NCI-H2196 treated with DMSO at 0.1 percent for 48 hours (cell line): ENCODE data around the gene MAST1.

Experiments used
- DNase-seq: peaks from one replicate; lab custom pipeline; 2025; ENCODE audit not compliant: unreplicated experiment; lab: John Stamatoyannopoulos, UW

The MAST1 gene

DNA sequence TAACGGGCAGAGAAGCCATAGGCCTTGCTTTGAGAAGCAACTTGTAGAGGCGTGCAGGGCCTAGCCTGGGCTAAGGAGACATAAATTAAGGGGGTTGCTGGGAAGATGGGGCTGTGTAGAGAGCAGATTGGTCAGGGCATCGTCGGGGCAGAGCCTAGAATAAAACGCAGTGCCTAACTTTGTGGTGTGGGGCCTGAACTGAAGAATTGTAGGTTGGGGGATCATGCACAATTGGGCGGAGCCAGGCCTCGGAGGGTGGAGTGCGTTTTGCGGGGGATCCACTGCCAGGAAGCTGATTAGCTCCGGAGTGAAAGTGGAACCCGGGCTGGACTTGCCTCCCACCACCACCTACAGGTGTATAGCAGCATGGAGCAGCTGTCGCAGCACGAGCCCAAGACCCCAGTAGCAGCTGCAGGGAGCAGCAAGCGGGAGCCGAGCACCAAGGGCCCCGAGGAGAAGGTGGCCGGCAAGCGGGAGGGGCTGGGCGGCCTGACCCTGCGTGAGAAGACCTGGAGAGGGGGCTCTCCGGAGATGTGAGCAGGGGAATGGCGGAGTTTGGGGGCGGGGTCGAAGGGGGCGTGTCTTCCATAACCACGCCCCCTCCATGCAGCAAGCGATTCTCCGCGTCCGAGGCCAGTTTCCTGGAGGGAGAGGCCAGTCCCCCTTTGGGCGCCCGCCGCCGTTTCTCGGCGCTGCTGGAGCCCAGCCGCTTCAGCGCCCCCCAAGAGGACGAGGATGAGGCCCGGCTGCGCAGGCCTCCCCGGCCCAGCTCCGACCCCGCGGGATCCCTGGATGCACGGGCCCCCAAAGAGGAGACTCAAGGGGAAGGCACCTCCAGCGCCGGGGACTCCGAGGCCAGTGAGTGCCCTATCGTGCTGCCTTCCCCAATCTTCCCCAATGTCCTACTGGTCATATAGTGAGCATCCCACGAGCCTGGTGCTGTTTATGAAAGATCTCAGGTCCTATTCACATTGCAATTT is 29.1 kb downstream of the MAST1 start:
- DNase-seq: peak; percentile 85

DNA sequence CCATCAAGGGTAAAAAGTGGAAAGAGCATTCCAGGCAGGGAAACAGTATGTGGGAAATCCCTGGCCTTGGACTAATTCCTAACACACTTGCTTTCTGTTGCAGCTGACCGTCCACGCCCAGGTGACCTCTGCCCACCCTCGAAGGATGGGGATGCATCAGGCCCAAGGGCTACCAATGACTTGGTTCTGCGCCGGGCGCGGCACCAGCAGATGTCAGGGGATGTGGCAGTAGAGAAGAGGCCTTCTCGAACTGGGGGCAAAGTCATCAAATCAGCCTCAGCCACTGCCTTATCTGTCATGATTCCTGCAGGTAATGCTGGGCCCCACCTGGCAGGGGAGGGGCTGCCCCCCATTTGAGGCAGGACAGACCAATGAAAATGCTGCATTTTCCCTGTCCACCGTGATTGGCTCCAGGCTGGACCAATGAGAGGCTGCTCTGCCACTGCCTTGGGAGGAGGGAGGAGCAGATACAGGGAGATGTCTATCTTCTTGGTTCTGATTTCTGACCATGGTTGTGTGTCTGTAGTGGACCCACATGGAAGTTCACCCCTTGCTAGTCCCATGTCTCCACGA is 30.3 kb downstream of the MAST1 start:
- DNase-seq: no peak

DNA sequence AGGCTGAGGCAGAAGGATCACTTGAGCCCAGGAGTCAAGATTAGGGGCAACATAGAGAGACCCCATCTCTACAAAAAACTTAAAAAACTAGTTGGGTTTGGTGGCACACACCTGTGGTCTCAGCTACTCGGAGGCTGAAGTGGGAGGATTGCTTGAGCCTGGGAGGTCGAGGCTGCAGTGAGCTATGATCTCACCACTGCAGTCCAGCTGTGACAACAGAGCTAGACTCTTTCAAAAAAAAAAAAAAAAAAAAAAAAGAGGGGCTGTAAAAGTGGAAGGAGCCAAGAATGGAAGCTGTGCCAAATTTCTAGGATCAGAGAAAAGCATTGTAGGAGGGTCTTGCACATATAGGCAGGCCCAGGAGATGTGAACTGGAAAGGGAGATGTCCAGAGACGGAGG is 33.4 kb downstream of the MAST1 start:
- no peak for DNase-seq

DNA sequence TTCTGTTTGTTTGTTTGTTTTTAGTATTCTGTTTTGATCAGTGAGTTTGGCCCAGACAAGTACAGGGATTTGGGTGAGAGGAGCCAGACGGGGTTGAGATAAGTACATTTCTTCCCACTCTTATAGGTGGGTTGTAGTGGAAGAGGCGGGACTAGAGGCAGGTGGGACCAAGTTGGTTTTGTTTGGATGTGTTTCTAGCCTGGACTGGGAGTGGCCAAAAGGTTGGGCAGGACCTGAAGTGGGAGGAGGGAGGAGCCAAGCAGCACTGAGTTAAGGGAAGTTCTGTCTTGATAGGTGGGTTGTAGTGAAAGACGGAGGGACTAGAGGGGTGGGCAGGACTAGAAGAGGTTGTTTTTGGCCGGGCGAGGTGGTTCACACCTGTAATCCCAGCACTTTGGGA is 33.9 kb downstream of the MAST1 start:
- DNase-seq: no peak

DNA sequence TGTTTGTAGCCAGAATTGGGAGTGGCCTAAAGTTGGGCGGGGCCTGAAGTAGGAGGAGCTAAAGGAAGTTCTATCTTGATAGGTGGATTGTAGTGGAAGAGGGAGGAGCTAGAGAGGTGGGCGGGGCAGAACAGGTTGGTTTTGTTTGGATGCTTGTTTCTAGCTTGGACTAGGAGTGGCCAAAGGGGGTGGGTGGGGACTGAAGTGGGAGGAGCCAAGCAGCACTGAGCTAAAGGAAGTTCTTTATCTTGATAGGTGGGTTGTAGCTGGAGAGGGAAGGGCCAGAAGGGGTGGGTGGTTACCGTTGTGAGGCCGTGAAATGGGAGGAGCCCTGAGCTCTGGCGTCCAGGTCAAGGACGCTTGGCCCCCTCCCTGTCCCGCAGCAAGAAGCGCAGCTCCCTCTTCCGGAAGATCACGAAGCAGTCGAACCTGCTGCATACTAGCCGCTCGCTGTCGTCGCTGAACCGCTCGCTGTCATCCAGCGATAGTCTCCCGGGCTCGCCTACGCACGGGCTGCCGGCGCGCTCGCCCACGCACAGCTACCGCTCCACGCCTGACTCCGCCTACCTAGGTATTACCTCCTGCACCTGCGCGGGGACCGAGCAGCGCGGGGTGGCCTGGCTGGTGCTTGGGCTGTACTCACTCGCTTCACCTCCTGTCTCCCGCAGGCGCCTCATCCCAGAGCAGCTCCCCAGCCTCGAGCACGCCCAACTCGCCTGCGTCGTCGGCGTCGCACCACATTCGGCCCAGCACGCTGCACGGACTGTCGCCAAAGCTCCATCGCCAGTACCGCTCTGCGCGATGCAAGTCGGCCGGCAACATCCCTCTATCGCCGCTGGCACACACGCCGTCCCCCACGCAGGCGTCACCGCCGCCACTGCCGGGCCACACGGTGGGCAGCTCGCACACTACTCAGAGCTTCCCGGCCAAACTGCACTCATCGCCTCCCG is 34.9 kb downstream of the MAST1 start:
- DNase-seq: no peak

DNA sequence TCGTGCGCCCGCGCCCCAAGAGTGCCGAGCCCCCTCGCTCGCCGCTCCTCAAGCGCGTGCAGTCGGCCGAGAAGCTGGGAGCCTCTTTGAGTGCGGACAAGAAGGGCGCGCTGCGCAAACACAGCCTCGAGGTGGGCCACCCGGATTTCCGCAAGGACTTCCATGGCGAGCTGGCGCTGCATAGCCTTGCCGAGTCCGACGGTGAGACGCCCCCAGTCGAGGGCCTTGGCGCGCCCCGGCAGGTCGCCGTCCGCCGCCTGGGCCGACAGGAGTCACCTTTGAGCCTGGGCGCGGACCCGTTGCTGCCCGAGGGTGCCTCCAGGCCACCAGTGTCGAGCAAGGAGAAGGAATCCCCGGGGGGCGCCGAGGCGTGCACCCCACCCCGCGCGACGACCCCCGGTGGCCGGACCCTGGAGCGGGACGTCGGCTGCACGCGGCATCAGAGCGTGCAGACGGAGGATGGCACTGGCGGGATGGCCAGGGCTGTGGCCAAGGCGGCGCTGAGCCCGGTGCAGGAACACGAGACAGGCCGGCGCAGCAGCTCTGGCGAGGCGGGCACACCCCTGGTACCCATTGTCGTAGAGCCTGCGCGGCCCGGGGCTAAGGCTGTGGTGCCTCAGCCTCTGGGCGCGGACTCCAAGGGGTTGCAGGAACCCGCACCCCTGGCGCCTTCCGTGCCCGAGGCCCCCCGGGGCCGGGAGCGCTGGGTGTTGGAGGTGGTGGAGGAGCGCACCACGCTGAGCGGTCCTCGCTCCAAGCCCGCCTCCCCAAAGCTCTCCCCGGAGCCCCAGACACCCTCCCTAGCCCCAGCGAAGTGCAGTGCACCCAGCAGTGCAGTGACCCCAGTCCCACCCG is 35.8 kb downstream of the MAST1 start:
- no peak for DNase-seq

DNA sequence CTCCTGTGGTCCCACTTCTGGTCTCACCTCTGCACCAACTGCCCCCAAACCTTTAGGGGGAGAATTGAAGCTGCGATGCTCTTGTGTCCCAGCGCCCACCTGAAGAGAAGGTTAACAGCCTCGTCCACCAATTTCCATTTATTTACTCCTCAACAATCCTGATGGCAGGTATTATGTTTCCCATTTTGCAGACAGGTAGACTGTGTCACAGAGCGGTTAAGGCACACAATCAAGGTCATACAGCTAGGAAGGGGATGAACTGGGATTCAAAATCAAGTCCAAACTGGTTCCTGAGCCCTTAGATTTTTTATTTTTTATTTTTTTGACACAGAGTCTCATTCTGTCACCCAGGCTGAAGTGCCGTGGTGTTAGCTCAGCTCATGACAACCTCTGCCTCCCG is 36.8 kb downstream of the MAST1 start:
- DNase-seq: no peak

DNA sequence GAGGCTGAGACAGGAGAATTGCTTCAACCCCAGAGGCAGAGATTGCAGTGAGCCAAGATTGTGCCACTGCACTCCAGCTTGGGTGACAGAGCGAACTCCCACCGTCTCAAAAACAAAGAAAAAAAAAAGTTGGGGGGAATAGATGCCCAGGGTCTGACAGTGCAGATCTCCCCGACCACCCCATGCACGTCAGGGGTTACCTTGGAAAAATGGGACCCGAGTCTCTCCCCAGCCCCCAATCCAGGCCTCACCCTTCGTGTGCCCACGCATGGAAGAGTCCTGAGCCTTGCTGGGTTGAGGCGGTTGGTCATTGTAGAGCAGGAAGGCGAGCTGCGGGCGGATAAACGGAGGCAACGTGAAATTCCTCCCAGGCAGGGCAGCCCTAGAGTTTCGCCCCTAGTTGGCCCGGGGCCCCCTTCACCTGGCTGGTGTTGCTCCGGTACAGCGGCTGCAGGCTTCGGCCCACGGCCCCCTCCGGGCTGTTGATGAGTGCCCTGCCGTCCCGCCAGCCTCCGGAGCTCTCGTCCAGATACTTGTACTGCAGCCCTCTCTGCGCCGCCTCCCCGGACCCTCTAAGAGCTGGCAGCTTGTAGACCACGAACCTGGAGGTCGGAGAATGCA is 42.3 kb downstream of the MAST1 start:
- no peak for DNase-seq

DNA sequence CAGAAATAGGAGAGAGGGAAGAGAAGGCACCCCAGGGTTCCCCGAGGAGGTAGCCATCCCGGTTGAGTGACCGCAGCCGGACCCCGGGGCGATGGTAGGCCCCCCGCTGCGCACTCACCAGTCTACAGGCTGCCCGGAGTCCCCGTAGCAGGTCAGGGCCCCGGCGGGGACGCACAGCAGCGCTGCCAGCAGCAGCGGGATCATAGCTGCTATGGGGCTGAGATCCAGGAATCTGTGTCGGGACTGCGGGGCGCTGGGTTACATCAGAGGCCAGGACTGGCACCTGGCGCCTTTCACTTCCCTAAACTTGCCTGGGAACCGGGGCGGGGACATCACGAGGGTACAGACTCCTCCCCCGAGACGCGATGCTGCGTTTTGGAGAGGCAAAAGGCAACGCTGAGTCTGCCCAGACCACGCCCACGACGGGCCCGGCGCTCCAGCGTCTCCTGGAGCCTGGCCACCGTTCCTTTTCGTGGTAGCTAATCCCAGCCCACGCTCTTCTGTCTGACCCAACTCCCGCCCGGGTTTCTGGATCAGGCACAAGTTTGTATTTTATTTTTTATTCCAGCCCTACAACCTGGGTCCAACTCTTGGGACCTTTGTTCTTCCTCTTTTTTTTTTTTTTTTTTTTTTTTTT is 43.0 kb downstream of the MAST1 start, which contains the start of gene DNASE2:
DNASE2 (minus strand) TSS at position 278 of the 637 bp plus-strand sequence; CDS start at position 204, 74 bp downstream.
- DNase-seq: peak; percentile 92

DNA sequence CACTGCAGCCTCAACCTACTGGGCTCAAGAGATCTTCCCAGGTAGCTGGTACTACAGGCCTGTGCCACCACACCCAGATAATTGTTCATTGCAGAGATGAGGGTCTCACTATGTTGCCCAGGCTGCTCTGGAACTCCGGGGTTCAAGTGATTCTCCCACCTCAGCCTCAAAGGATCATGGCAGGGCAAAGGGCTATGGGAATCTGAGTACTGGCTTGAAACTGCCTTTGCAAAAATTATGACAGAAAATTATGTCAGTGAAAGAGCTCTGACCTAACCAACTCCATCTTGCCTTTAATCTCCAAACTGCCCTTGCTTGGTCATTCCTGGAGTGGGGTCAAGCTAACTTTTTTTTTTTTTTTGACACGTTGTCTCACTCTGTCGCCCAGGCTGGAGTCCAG is 44.3 kb downstream of the MAST1 start:
- DNase-seq: no peak

DNA sequence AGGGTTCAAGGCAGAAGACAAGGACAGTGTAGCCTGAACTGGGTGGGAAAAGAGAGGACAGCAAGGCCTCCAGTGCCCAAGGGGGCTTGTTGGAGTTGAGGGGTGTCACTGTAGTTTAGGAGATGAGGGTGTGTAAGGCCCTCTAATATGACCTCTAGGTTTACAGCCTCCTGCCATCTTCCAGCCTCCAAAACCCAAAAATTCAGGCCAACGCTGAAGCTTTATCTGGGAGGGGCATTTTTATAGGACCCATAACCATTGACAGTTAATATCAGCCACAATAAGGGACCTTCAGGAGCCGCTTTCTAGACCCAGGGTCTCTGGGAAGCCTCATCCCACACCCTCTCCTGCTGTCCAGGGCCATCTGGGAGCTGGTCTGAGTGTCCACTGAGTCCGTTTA is 45.9 kb downstream of the MAST1 start:
- no peak for DNase-seq

DNA sequence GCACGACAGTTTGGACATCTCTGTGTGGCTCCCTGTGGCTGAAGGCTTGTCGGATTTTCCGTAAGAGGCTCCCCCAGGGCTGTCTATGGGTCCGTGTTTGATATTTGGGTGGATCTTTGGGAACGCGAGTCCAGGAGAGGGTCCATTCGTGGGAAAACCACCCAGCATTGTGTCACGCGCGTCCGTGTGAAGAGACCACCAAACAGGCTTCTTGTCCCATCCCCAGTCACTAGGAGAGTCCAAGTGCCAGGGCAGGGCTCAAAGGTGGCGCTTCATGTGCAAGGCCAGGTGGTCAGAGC is 46.3 kb downstream of the MAST1 start:
- DNase-seq: no peak

DNA sequence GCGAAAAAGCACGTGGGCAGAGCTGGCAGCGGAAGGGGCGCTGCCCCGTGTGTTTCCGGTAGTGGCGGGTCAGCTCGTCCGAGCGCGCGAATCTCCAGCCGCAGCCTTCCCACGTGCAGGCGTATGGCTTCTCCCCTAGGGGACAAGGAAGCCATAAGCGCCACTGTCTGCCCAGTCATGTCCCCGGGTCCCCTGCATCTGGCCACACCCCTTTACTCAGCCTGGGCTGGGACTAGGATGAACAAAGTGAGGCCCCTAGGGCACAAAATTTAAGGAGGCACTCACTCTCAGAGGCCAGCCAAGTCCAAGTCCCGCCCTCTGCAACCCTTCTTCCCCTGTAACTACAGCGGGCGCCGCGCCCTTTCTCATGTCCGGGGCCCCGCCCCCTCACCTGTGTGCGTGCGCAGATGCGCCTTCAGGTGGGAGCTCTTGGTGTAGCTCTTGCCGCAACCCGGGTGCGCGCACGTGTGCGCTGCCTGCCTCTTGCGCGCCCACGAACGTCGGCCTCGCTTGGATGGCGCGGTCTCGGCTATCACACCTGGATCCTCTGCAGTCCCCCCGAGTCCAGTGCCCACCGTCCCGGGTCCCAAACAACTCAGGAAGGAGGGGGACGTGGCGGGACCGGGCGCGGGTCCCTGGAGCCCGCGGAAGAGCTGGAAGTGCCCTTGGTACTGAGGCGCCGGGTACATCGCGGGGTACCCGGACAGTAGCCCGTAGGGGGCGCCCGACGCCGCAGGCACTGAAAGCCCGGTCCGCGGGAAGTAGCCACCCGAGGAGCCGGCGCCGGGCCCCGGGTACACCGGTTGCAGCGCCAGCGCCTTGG is 46.8 kb downstream of the MAST1 start:
- peak; percentile 82 for DNase-seq

DNA sequence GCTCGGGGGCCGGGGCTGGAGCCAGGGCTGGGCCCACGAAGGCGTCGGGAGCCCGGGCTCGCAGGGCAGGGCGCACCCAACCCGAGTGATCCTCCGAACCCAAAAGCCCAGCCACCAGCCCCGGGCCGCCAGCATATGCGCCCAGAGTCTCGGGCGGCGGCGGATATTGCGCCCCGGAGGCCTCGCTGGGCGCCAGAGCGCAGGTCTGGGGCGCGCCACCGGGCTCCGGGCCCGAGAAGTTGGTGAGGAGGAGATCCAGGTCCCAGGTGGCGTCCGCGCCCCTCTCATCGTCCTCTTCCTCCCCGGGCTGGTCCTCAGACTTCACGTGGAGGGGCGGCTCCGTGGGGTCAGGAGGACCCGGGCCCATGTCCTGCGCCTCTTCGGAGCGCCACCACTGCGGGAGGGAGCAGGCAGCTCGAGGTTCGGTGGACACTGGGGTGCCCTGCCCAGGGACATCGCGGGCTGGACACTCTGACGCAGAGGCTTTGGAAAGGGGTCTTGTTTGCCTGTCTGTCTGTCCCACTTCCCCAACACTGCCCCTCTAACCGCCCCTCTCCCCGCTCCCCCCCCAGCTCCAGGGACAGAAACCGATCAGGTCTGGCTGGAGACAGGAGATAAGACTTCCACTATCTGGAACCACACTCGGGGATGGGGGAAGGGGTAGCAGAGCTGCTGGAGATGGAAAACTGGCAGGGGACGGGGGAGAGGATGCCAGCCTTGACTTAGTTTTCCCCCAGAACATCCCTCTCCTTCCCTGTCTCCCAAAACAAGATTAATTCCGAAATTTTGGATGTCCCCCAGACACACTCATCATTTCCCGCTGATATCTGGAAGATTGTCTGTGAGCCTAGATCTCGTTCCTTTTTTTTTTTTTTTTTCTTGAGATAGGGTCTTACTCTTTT is 47.7 kb downstream of the MAST1 start:
- DNase-seq: no peak

DNA sequence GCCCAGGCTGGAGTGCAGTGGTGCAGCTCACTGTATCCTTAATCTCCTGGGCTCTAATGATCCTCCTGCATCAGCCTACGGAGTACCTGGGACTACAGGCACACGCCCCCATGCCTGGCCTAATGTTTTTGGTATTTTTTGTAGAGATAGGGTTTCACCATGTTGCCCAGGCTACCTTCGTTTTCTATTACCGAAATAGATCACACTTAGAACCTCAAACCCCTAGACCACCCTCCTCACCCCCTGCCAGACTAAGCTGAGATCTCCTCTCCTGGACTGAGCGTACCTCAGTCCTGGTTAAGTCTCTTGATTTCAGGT is 48.3 kb downstream of the MAST1 start:
- no peak for DNase-seq

DNA sequence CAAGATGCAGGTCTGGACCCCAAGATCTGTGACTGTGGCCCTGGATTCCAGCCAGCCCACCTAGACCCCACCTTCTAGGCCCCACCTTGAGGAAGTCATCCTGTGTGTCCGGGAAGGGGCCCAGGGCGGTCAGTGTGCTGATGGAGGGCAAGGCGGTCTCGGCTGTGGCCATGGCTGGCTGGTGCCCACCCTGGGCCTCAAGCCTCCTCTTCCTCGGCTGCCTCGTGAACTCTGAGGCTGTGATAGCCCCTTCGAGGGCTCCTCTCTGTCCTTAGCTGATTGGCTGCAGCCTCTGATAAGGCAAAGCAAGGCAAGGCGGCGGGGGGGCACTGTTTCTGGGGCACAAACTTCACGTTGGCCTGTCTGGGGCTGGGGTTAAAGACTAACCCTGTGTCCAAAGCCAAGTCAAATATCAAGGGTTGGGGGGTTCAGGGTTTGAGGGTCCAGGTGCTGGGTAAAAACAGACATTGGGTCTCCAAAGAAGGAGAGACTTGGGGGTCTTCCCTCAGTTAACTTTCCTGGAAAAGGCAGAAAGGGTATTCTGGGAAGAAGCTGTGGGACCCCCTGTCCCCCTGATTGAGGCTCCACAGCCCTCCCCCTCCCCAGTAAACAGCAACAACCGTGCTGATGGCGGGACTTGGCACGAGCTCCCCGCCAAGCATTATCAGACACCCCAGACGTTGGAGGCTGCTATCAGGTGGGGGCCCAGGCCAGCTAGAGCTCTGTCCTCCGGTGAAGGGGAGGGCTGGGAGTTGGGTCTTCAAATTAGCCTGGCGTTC is 48.8 kb downstream of the MAST1 start, which contains the start of gene KLF1:
KLF1 (minus strand) TSS at position 233 of the 779 bp plus-strand sequence; CDS start at position 172, 61 bp downstream.
- DNase-seq: no peak

DNA sequence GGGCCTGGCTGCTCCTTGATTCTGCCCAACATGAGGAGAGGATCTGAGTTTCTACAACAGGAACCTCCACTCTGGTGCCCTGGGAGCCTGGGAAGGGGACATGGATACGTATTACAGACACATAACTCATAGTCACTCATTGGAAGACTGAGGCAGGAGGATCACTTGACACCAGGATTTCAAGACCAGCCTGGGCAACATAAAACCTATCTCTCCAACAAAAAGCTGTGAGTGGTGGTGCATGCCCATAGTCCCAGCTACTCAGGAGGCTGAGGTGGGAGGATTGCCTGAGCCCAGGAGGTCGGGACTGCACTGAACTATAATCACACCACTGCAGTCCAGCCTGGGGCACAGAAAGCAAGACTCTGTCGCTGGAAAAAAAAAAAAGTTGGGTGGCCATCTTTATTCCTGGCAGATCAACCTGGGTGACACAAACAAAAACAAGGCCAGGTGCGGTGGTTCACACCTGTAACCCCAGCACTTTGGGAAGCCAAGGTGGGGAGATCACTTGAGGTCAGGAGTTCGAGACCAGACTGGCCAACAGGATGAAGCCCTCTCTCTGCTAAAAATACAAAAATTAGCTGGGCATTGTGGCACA is 49.8 kb downstream of the MAST1 start:
- no peak for DNase-seq
